HG02981 (cell line): Measurements from ENCODE around the gene GRM4.

Experiments used
- ATAC-seq: cut with Tn5 transposase; IDR thresholded peaks from one replicate; pipeline ENCODE4 v1.9.1; 2021; ENCODE audit warnings: mild to moderate bottlenecking, moderate library complexity; ENCODE audit not compliant: unreplicated experiment

The GRM4 gene

DNA sequence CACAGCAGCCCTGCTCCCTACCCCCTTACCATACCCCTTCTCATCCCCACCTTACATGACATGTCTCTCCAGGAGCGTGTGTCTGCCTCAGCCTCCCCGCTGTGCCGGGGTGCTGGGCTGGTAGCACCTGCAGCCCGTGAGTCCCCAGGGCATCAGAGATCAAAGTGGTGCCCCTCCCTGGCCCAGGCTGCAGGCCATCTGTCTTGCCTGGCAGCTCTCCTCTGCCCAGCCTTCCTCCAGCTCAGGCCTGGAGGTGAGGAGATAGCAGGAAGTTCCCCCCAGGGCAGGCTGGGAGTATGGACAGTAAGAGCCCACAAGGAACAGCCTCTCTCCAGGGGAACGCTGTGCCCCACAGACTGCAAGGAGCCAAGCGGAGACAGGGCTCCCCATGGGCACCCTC is 35.3 kb downstream of the GRM4 start:
- no peak for ATAC-seq

DNA sequence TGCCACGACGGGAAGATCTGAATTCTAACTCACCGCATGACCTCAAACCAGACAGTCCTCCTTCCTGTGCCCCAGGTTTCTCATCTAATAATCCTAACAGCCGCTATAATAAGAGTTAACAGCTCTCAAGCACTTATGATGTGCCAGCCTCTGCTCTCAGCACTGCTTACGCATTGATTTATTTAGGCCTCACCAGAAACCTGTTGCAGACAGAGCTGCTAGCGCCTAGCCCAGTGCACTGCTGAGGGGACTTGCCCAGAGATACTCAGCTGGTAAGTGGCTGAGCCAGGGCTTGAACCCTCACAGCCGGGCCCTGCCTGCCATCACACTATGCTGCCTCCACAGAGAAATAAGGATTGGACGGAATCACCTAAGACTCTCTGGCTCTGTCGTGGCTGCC is 37.7 kb downstream of the GRM4 start:
- no peak for ATAC-seq

DNA sequence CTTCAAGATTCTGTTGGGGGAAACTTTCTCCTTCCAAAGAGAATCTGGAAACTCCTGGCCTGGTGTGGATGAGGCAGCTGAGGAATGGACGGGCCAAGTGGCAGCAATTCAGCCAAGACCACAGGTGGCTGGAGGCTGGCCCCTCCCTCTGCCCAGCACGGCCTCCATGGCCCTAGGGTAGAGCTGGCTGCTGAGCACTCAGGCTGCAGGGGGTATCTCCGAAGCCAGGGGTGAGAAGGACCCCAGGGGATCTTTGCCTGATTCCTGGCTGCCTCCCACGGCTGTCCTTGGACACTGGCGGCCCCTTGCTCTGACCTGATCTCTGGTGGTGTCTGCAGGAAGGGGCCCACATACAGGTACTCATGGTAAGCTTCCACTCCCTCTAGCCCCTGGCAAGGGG is 39.0 kb downstream of the GRM4 start:
- ATAC-seq = no peak

DNA sequence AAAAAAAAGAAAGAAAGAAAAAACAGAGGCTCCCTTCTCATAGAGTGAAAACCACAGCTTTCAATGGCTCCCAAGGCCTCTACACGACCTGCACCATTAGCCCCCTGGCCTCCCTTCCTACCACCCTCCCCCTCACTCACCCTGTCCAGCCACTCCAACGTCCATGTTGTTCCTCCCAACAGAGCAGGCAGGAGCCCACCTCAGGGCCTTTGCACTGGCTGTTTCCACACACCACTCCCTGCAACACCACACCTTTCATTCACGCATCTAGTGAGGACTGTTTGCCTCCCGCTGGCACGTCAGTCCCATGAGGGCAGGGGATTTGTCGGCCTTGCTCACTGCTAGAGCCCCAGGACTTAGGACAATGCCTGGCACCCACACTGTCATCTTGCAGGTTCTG is 39.5 kb downstream of the GRM4 start:
- ATAC-seq = no peak

DNA sequence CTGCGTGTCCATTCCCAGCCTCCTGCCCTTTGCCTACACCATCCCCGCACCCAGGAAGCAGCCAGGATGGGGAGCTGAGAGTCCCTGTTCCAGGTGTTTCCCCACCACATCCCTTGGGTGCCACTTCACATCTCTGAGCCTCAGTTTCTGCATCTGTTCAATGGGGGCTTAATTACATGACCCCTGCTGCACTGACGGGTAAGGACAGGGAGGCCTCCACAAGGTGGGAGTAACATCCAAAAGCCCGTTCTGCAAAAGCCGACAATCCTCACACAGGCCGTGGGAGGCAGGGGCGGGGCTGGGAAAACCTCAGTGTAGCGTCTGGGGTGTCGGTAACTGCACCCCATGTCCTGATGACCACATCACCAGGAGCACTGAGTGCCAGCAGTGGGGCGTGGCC is 41.3 kb downstream of the GRM4 start:
- ATAC-seq = no peak

DNA sequence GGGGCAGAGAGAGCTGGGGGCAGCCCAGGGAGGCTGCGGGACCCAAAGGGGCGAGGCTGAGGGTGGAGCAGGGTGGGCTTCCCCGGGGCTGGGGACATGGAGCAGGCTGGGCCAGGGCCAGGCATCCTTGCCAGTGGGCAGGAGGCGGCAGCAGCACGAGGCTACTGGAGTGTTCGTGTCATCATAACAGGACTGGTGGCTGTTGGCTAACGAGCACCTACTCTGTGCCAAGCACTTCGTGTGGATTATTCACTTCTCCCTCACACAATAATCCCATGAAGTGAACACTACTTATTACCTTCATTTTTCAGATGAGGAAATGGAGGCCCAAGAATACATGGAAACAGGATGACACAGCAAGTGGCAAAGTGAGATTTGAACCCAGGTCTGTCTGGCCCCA is 41.7 kb downstream of the GRM4 start:
- ATAC-seq = no peak

DNA sequence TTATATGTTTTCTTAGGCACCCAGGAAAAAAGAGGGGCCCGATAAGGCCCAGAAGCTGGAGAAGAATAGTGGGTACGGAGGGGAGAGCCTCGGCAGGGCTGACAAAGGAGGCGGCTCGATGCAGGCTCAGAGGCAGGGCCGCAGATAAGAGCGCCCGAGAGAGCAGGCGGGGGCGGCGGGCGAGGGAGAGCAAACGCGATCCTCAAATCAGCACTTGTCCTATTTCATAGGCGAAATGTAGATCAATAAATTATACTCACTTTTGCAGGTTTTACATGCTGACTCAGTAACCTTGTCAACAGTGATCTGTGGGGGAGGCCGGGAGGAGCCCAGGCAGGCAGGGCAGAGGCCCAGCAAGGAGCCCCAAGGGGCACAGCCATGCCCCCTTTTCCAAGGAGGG is 42.6 kb downstream of the GRM4 start:
- ATAC-seq = no peak

DNA sequence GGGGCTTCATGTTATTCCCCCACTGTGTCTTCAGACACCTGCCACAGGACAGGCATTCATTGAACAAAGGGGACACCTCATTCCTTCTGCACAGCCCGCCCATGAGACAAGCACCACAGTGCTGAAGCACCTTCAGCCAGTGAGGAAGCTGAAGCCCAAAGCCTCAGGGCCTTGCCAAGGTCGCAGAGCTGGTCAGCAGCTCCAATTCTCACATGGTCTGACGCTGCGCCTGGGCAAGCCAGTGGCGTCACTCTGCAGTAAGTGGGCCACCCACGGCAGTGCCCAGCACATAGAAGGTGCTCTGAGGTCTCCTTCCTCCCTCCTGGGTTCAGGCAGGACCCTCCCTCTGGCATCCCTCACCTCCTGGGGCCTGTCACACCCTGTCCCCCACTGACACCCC is 43.2 kb downstream of the GRM4 start:
- no peak for ATAC-seq

DNA sequence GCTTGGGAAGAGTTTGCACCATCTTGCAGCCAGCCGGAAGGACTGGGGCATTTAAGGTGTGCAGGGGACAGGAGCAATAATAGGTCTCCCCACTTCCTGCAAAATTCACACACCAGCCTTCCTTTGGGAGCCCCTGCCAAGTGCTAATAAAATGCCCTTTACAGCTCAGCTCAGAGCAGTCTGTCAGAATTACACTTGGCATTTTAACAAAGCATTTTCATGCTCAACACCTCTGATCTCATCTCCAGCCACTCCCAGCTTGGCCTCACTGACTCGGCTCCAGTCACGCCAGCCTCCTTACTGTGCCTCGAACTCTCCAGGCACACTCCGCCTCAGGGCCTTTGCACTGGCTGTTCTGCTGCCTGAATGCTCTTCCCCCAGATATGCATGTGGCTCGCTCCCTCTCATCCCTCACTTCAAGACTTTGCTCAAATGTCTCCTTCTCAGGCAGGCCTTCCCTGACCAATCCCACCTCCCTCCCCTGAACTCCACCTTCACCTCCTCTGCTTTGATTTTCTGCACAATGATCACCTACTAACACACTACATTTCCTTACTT is 43.7 kb downstream of the GRM4 start:
- ATAC-seq = no peak

DNA sequence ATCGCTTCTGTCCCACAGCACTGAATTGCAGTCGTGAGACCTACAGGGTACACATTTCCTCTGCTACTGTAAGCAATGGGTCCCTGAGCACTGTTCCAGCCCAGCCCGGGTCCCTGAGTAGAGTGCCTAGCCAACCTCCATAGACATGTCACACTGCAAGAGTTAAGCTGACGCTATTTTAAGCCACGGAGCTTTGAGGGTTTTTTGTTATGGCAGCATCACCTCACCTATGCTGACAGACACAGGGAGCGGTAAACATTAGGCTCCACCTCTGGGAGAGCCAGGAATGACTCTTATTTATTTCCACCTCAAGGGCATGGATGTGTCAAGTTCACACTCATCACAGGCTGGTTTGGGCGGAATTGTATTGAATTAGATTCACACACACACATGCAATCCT is 45.1 kb downstream of the GRM4 start:
- ATAC-seq = no peak

DNA sequence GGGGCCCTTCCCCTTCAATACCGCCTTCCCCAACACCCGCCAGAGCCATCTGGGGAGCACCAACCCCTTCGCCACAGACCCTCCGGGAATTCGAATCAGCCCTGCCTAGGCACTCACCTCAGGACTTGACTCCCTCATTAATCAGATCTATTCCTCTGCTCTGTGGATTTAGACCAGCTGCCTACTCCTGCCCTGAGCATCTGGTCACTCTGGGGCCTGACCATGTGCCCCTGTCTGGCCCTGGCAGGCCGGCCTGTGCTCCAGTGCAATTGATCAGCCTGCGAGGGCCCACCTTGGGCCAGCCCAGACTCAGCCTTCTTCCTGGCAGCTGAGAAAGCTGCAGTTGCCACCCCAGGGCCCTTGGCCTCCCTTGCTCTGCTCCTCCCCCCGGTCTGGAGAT is 46.0 kb downstream of the GRM4 start:
- ATAC-seq = no peak

DNA sequence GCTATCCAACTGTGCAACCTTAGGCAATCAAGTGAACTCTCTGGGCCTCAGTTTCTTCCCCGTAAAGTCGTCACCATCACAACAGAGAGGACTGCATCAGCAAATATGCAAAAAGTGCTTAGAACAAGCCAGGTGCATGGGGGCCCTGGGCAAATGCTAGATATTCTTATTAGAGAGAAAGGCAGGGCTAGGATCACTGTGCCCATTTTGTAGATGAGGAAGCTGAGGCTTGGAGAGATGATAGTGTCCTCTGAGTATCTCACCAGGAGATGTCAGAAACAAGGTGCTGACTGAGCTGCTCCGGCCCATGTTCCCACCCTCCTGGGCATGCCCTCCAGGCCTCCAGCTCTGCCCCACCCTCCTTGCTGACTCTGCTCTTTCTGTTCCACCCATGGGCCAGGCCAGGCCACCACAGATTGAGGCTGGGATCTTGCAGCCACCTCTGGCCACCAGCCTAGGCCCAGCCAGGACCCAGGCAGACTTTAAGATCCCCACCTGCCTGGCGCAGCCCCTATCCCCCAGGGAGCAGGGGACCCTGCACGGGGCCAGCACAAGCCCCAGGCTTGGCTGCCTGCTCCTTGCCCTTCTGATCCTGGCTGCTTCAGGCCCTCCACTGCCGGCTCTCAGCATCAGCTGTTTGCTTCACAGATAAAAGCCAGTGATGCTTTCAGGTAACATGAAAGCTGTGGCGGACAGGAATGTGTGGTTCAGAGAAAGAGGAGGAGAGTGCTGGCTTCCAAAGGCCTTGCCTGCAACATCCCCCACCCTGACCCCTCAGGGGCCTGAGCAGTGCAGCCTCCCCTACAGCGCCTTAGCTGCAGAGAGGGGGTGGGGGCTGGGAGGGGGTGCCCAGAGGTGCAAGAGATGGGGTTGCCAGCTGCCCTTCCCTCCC is 47.6 kb downstream of the GRM4 start:
- ATAC-seq = no peak

DNA sequence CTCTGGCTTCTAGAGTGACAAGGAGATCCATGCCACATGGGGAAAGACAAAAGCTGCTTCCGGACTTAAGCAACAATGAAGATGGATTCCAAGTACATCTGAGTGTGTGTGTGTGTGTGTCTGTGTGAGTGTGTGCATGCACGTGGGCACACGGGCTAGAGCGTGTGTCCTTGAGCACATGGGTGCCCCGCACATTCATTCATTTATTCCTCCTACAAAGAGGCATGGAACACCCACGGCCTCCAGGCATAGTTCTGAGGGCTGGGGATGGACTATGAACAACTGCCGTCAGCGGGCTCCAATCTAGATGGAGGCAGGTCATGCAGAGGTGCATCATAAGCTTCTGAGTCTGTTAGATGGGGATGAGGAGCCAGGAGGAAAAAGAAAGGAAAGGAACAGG is 49.1 kb downstream of the GRM4 start:
- ATAC-seq = no peak

DNA sequence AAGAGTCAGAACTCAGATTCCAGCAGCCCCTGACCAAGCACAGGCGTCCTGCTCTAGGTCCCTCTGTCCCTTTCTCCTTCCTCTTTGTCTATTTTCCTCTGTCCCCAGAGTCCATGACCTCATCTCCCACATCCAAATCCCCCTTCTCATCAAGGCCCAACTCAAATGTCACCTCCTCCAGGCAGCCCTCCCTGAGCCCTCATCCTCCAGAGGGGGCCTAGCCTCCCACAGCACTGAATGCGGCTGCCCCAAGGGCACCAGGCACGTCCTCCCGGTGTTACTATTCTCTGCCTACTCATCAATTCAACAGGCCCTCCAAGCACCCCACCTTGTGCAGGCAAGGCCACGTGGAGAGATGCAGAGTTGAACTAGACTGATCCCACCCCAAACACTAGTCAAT is 49.7 kb downstream of the GRM4 start:
- ATAC-seq = no peak

DNA sequence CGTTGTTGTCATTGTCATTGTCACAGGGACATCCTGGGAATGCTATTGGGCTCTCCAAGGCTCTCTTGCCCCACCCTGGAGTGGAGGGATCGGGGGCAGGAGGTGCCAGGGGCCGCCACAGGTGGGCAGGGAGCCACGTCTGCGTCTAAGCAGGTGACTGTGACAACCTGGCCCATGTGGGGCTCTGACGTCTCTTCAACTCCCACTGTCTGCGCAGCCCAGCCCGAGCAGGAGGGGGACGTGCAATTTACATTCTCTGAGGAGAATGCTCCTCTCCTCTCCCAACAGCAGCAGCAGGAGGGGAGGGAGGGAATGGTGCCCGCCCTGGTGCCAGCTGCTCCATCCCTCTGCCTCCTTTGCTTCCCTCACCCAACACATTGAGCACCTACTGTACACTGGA is 50.1 kb downstream of the GRM4 start:
- ATAC-seq = no peak

DNA sequence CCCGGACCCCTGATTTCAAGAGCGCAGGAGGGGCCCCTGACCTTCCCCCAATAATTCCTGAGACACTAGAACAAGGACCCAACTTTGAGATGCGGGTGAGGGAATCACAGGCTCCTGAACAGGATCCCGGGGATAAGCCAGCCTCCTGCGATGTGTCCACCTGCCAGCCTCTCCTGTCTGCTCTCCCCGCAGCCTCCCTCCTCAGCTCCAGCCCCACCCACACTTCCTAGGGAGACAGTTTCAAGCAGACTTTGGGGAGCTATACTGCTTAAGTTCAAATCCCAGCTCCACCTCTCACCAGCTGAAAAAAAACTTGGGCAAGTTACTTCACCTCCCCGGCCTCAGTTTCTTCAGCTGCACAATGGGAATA is 50.8 kb downstream of the GRM4 start:
- ATAC-seq = no peak

DNA sequence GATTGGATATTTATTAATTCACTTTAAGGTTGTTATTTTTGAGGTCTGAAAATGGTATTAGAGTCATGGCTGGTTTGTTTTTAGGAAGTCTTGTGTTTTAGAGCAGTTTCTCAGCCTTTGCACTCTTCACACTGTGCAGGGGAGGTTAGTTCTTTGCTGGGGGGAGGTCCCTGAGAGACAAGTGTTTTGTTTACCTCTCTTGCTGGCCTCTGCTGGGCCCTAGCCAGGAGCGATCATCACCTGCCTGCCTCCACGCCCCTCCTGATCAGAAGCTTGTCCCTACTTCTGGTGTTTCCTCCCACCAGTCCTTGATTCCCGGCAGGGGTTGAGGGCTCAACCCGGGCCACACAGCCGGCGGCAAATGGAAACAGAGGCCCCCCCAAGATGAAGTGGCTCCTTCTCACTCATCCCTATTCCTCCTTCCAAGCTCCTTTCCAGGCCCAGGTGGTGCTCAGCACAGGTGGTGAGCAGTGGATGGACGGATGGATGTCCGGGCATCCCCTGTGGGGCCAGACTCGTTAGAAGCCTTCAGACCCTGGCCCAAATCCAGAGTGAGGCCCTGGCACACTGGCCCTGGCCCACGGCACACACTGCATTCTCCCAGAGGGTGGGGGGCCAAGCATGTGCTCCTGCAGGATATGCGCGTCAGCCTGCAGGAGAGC is 51.3 kb downstream of the GRM4 start:
- no peak for ATAC-seq

DNA sequence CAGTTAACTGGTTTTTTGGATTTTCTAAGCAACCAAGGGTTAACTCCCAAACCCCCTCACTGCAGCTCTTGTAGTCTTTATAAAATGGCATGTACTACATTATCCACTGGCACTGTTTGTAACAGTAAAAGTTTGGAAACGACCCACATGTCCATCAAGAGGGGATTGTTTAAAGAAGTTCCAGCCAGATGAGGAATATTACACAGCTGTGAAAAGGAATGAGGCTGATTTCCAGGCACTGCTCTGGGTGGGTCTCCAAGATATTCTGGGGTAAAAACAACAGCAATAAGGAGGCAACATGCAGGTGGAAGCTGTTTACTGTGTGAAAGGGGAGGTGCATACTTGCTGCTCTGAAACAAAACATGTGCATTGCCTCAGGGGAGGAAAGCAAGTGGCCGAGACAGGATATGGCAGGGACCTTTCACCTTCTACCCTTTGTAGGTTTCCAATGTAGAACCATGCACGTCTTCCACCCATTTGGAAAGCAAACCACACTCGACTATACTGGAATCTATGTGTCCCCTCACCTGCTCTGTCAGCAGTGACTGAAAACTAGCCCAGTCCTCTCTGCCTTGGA is 51.9 kb downstream of the GRM4 start:
- ATAC-seq = no peak

DNA sequence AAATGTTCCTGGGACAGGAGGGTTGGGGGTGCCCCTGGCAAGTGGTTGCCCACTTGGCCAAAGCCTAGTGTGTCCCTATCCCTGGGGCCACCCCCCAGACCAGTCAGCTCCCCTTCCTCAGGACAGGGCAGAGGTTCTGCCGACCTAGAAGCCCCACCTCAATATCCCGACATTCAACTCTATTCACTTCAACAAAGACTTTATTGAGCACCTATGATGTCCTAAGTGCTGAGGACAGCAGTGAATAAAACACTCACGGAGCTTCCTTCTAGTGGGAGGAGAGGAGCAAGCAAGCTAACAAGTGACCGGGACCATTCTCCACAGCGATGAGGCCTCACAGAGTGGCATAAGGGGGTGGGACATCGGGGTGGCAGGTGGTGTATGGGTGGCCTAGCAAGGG is 52.7 kb downstream of the GRM4 start:
- ATAC-seq = no peak

DNA sequence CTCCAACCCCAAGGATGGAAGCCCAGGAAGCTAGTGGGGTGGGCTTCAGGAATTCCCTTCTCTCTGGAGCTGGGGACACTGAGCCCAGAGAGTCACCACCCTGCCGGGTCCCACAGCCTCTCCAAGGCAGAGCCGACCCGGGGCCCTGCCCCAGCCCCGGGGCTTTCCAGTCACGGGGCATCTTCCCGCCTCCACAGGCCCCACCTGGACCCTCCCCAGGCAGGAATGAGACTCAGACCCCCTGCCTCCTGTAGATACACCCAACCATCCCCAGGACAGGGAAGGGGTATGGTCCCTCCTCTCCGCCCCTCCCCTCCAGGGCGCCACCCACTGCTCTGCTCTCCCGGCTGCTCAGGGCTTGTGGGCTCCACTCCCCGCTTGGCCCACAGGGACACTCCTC is 53.3 kb downstream of the GRM4 start:
- ATAC-seq = no peak

DNA sequence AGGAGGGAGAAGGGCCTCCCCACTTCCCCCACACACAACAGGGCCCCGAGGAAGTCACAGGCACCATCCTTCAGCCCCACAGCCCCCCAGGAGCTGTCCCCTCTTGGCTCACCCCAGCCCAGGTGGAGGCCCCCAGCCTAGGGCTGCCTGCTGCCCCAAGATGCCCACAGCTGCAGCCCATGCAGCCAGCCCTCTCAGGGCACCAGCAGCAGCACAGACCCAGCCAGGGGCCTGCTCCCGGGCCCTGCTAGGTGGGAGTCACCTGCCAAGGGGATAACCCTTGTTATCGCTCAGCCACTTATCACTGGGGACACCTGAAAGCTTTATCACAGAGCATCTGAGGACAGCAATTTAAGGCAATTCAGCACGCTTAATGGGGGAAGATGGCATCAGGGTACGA is 55.0 kb downstream of the GRM4 start:
- ATAC-seq = no peak

DNA sequence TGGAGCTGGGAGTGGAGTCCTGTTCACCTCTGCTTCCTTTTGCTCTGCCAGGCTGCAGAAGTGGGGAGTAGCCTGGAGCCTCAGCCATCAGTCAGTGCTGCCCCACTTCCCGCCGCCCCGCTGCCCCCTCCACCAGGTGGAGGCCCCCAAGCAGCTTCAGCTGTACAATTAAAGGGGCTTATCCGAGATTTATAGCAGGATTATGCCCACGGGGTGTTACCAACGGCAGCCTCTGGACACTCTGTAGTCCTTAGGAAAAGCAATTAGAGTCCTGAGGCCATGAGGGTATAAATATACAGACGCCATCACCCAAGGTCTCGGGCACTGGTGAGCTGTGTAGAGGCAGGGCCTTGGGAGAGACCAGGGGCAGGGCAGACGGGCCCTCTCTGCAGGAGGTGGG is 55.4 kb downstream of the GRM4 start:
- no peak for ATAC-seq
